ENCODE data around the gene SRSF8. TPM values are rescaled to one million over a fixed set of nuclear protein-coding genes. Genes with fewer than 3 reads are reported as not detected.

SRSF8 gene
- total RNA-seq, 2 donors from 2014 or later = 25.6 to 39.9 TPM

DNA sequence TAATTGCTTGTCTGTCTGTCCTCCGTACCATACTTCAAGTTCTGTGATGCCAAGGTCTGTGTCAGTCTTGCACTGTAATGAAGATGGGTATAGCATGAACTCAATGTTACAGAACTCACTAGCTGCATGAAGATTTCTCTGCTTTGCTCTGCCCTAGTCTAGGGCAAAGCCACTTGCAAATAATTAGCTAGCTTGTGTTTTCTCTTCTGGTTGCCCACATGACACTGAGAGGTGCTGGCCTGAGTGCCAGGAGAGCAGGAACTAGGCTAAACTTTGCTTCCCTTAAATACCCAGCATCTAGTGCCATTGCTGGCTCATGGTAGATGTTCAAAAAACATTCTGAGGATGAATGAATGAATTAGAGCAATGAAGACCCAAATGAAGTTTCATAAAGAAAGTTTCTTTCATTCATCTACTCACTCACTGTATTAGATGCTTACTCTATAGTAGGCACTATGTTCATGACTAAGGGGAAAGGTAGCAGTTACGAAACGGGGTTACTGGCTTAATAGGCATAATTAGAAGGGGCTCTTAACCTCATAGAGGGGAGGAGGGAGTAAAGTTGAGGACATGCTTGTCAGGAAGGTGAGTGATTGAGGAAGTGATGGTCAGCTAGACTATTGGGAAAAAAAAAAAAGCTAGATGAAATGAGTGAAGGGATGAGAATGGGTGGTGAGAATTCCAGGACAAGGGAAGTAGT is 18.5 kb downstream of the SRSF8 start:
- Histone ChIP-seq H3K4me3 (no peak overlapping the region), H3K27me3 (replicated peaks; ENCODE audit: insufficient read depth) (no peaks in the 10 kb centered on the region), H3K4me1 (ENCODE audit: control insufficient read depth in 1 of 2, low read depth in 2 of 2) (peaks cover 22 to 29% of the 10 kb centered on the region in 2 donors), H3K36me3 (no peaks in the 10 kb centered on the region), H3K27ac (no peak overlapping the region), H3K9me3 (no peaks in the 10 kb centered on the region)
- DNase-seq (ENCODE audit: low spot score) (no peak), ATAC-seq (ENCODE audit: insufficient number of reproducible peaks, low FRiP score, low read depth) (no peak)
- TF ChIP-seq, protein P1, sequence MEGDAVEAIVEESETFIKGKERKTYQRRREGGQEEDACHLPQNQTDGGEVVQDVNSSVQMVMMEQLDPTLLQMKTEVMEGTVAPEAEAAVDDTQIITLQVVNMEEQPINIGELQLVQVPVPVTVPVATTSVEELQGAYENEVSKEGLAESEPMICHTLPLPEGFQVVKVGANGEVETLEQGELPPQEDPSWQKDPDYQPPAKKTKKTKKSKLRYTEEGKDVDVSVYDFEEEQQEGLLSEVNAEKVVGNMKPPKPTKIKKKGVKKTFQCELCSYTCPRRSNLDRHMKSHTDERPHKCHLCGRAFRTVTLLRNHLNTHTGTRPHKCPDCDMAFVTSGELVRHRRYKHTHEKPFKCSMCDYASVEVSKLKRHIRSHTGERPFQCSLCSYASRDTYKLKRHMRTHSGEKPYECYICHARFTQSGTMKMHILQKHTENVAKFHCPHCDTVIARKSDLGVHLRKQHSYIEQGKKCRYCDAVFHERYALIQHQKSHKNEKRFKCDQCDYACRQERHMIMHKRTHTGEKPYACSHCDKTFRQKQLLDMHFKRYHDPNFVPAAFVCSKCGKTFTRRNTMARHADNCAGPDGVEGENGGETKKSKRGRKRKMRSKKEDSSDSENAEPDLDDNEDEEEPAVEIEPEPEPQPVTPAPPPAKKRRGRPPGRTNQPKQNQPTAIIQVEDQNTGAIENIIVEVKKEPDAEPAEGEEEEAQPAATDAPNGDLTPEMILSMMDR (IDR thresholded peaks at IDR 0.05) = no peak

DNA sequence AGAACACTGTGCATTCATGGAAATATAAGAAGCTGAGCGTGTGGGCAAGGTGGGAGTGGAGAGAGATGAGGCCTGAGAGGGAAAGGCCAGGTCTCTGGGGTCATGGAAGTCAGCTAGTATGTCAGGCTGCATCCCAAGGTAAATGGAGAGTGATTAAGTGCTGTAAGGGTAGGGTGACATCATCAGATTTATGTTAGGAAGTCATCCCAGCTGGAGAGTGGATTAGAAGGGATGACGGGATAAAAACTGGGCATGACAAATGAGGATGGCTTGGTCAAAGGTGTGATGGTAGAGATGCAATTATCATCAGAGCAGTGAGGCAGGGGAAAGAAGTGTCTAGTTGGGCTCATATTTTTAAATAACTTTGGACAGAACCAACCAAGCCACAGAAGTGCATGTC is 19.4 kb downstream of the SRSF8 start:
- Histone ChIP-seq H3K4me3 (no peak overlapping the region), H3K9me3 (no peaks in the 10 kb centered on the region), H3K27me3 (replicated peaks; ENCODE audit: insufficient read depth) (no peaks in the 10 kb centered on the region), H3K36me3 (no peaks in the 10 kb centered on the region), H3K27ac (no peak overlapping the region), H3K4me1 (ENCODE audit: control insufficient read depth in 1 of 2, low read depth in 2 of 2) (peaks cover 20 to 29% of the 10 kb centered on the region in 2 donors)
- DNase-seq (ENCODE audit: low spot score) (no peak), ATAC-seq (ENCODE audit: insufficient number of reproducible peaks, low FRiP score, low read depth) (no peak)
- TF ChIP-seq, protein P1 (IDR thresholded peaks at IDR 0.05) = no peak

DNA sequence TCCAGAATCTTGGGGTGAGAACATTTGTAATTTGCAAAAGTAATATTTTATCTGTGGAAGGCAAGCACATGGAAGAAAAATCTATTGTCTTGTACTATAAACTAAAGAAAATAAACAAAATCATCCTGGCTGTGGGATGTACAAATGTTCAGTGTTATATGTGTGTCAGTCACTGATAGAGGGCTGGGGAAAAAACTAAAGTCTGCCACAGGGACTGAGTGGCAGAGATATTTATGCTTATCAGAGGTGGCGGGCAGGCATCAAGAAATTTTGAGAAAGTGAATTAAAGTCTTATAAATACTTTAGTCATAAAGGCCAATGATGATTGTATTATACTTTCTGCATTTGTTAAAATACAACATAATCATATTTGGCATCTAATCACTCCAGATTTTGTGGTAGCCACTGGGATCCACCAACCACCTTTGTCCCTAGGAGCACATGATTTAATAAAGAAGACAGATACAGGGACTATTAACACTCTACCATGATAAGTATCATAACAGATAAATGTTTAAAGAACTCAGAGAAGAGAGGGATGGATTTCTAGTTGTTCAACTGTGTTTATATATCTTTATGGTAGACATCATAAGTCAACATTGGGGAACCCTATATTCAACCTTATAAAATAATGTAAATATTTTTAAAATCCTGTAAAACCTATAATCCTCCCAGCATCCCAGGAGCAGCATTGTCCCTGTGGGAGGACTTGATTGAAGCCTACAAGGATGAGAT is 20.3 kb downstream of the SRSF8 start:
- Histone ChIP-seq H3K4me1 (ENCODE audit: control insufficient read depth in 1 of 2, low read depth in 2 of 2) (peaks cover 19 to 29% of the 10 kb centered on the region in 2 donors), H3K36me3 (no peaks in the 10 kb centered on the region), H3K27me3 (replicated peaks; ENCODE audit: insufficient read depth) (no peaks in the 10 kb centered on the region), H3K27ac (no peak overlapping the region), H3K4me3 (no peak overlapping the region), H3K9me3 (no peaks in the 10 kb centered on the region)
- TF ChIP-seq, protein P1 (IDR thresholded peaks at IDR 0.05) = no peak
- ATAC-seq (ENCODE audit: insufficient number of reproducible peaks, low FRiP score, low read depth) = no peak
- DNase-seq (ENCODE audit: low spot score) = no peak

DNA sequence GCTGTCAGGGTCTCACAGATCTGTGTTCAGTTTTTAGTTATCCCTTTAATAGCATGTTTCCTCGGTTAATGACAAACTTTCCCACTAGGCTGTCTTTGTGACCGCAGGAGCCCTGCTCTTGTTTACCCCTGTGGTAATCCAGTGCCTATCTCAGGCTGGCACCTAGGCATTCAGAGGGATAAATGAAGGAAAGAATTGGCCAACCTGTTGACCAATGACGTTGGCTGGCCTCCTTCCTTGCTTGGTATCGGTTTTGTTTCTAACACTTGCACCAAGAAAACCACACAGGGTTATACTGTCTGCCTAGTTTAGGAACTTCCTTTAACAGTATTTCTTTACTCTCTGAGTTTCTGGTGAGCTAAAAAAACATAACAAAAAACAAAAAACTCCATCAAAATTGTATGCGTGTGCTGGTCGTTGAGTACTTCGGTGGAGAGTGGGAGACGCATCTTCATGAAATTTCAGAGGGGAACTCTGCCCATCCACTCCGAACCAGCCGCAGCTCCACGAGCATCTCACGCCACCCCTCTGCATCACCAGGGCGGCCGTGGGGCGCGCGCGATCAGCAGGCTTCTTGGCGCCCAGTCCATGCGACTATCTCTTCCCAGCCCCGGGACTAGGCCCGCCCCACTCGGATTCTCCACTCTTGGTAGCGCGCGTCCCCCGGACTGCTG is 22.4 kb downstream of the SRSF8 start:
- no peak for ATAC-seq (ENCODE audit: insufficient number of reproducible peaks, low FRiP score, low read depth)

More for the DNA sequence above, 22.4 kb downstream of the SRSF8 start:
- peak overlapping the region; percentile 86 to 93 for H3K27ac ChIP-seq
- H3K36me3 ChIP-seq = no peaks in the 10 kb centered on the region
- DNase-seq (ENCODE audit: low spot score) = no peak
- no peaks in the 10 kb centered on the region for H3K27me3 ChIP-seq (replicated peaks; ENCODE audit: insufficient read depth)
- no peaks in the 10 kb centered on the region for H3K9me3 ChIP-seq
- TF ChIP-seq, protein P1 (IDR thresholded peaks at IDR 0.05) = no peak
- H3K4me1 ChIP-seq (ENCODE audit: control insufficient read depth in 1 of 2, low read depth in 2 of 2) = peaks cover 25 to 40% of the 10 kb centered on the region in 2 donors
- H3K4me3 ChIP-seq = peak overlapping the region; percentile 83

Data from thoracic aorta (tissue), 2 donors.